Suppressor macrophage treated with lipopolysaccharide for 1 hour (primary cell): Measurements from ENCODE around the gene ZNF35.

Experiments used
- DNase-seq, 3 donors: peaks; one replicate each; pipeline ENCODE4 v3.0.0-alpha.2; 2020 to 2022

Gene ZNF35

DNA sequence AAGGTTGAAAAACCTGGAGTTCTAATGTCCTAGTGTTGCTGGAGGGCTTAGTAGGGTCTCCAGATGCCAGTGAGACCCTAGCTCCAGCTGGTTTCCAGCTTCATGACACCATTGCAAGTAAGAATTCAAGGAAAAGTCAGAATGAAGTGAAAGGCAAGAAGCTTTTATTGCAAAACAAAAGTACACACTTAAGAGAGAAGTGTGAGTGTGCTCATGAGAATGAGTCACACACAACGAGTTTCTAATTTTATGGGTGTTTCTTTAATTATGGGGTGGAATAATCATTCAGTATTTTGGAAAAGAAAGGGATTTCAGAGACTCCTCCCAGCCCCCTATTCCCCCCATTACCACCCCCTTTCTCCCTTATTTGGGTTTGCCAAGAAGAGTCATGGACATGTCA lies 39.4 kb downstream of the ZNF35 start:
- no peak for DNase-seq
